ENCODE measurements around the gene TSPAN1.

DNA sequence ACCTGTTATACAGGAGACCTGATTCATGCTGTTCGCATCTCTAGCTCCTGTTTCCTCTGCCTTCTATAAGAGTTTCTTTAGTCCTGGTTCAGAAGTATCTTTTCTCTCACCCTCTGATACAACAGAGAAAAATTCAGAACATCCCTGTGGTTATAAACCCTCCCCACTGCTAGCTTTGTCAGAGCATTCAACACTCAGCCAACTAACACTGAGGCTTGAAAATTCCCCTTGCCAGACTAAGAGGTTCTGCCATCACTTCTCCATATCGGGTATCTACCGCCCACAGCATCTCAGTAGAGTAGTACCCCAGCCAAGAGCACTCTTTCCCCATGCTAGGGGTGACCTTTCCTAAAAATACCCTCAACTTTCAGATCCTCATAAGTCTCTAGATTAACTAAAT lies 22.9 kb upstream of the TSPAN1 start:
- no peak for TF ChIP-seq RXRA (IDR thresholded peaks at IDR 0.05; ENCODE audit: borderline replicate concordance, low read depth)
- TF ChIP-seq, protein P1, sequence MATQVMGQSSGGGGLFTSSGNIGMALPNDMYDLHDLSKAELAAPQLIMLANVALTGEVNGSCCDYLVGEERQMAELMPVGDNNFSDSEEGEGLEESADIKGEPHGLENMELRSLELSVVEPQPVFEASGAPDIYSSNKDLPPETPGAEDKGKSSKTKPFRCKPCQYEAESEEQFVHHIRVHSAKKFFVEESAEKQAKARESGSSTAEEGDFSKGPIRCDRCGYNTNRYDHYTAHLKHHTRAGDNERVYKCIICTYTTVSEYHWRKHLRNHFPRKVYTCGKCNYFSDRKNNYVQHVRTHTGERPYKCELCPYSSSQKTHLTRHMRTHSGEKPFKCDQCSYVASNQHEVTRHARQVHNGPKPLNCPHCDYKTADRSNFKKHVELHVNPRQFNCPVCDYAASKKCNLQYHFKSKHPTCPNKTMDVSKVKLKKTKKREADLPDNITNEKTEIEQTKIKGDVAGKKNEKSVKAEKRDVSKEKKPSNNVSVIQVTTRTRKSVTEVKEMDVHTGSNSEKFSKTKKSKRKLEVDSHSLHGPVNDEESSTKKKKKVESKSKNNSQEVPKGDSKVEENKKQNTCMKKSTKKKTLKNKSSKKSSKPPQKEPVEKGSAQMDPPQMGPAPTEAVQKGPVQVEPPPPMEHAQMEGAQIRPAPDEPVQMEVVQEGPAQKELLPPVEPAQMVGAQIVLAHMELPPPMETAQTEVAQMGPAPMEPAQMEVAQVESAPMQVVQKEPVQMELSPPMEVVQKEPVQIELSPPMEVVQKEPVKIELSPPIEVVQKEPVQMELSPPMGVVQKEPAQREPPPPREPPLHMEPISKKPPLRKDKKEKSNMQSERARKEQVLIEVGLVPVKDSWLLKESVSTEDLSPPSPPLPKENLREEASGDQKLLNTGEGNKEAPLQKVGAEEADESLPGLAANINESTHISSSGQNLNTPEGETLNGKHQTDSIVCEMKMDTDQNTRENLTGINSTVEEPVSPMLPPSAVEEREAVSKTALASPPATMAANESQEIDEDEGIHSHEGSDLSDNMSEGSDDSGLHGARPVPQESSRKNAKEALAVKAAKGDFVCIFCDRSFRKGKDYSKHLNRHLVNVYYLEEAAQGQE (IDR thresholded peaks at IDR 0.05; ENCODE audit: low read depth, low read length) = no peak
